Trophoblast cell (in vitro differentiated cells and primary cell): ENCODE results near the gene DENND1A.

Experiments used
- DNase-seq, 2 donors: peaks; one replicate each; pipeline ENCODE4 v3.0.0-alpha.2; 2016
- H2AFZ ChIP-seq: 2 replicates; pipeline ENCODE4 v1.6.1; 2013; ENCODE audit warnings: low read length, moderate library complexity, mild to moderate bottlenecking; ENCODE audit not compliant: insufficient read depth, poor library complexity
- H2AK5ac ChIP-seq: 2 replicates; pipeline ENCODE4 v1.6.1; 2013; ENCODE audit warnings: mild to moderate bottlenecking, low read length
- H2BK120ac ChIP-seq: 2 replicates; pipeline ENCODE4 v1.6.1; 2013; ENCODE audit warnings: low read length, mild to moderate bottlenecking, moderate library complexity; ENCODE audit not compliant: insufficient read depth, poor library complexity
- H2BK12ac ChIP-seq: 2 replicates; pipeline ENCODE4 v1.6.1; 2013; ENCODE audit warnings: mild to moderate bottlenecking, low read length, moderate library complexity
- H2BK5ac ChIP-seq: 2 replicates; pipeline ENCODE4 v1.6.1; 2013; ENCODE audit warnings: low read length, low read depth, moderate library complexity, mild to moderate bottlenecking; ENCODE audit not compliant: poor library complexity
- H3K14ac ChIP-seq: 2 replicates; pipeline ENCODE4 v1.6.1; 2013; ENCODE audit warnings: mild to moderate bottlenecking, low read length
- H3K18ac ChIP-seq: 2 replicates; pipeline ENCODE4 v1.6.1; 2013; ENCODE audit warnings: mild to moderate bottlenecking, low read length
- H3K23ac ChIP-seq: 2 replicates; pipeline ENCODE4 v1.6.1; 2013; ENCODE audit warnings: low read length
- H3K27ac ChIP-seq: 2 replicates; pipeline ENCODE4 v1.5.1; 2013; ENCODE audit warnings: low read depth, mild to moderate bottlenecking, inconsistent platforms, low read length, moderate library complexity
- H3K27me3 ChIP-seq: 2 replicates; pipeline ENCODE4 v1.6.1; 2013; ENCODE audit warnings: inconsistent platforms, mild to moderate bottlenecking, low read length, moderate library complexity; ENCODE audit not compliant: insufficient read depth
- H3K36me3 ChIP-seq, 2 experiments: 1 replicate in 1 of 2; 2 replicates in 1 of 2; pipeline ENCODE4 v1.6.1; 2013; ENCODE audit warnings: low read length in 2 of 2, mild to moderate bottlenecking in 2 of 2, moderate library complexity in 1 of 2; ENCODE audit not compliant: insufficient read depth in 2 of 2, control insufficient read depth in 1 of 2
- H3K4ac ChIP-seq: 2 replicates; pipeline ENCODE4 v1.6.1; 2013; ENCODE audit warnings: low read depth, mild to moderate bottlenecking, low read length, moderate library complexity
- H3K4me1 ChIP-seq, 2 experiments: 1 replicate in 1 of 2; 2 replicates in 1 of 2; pipeline ENCODE4 v1.6.1; 2013; ENCODE audit warnings: low read length in 2 of 2, mild to moderate bottlenecking in 2 of 2, moderate library complexity in 1 of 2; ENCODE audit not compliant: insufficient read depth in 2 of 2, control insufficient read depth in 1 of 2
- H3K4me2 ChIP-seq: 2 replicates; pipeline ENCODE4 v1.6.1; 2013; ENCODE audit warnings: inconsistent platforms, mild to moderate bottlenecking, low read length, moderate library complexity
- H3K4me3 ChIP-seq: 2 replicates; pipeline ENCODE4 v1.5.1; 2013; ENCODE audit warnings: mild to moderate bottlenecking, low read depth, low read length, inconsistent platforms
- H3K79me1 ChIP-seq: one replicate; pipeline ENCODE4 v1.6.1; 2013; ENCODE audit warnings: low read length
- H3K79me2 ChIP-seq: 2 replicates; pipeline ENCODE4 v1.6.1; 2013; ENCODE audit warnings: low read length, mild to moderate bottlenecking; ENCODE audit not compliant: control insufficient read depth, insufficient read depth, poor library complexity
- H3K9ac ChIP-seq: 2 replicates; pipeline ENCODE4 v1.6.1; 2013; ENCODE audit warnings: mild to moderate bottlenecking, low read length
- H3K9me3 ChIP-seq: 2 replicates; pipeline ENCODE4 v1.6.1; 2013; ENCODE audit warnings: low read depth, mild to moderate bottlenecking, control low read depth, inconsistent platforms, low read length; ENCODE audit not compliant: insufficient read depth
- H4K12ac ChIP-seq: 2 replicates; pipeline ENCODE4 v1.6.1; 2013; ENCODE audit warnings: low read depth, mild to moderate bottlenecking, low read length, moderate library complexity
- H4K8ac ChIP-seq: 2 replicates; pipeline ENCODE4 v1.6.1; 2013; ENCODE audit warnings: low read depth, mild to moderate bottlenecking, low read length, moderate library complexity
- H4K91ac ChIP-seq: one replicate; pipeline ENCODE4 v1.6.1; 2013; ENCODE audit warnings: low read depth, mild to moderate bottlenecking, low read length, moderate library complexity
- WGBS: extraction: QIAGEN DNeasy Blood & Tissue Kit; methylation state at CpG from one replicate; pipeline ENCODE4 v1.1.7; 2013; ENCODE audit warnings: missing lambda C conversion rate; ENCODE audit not compliant: insufficient read length, insufficient coverage; ENCODE audit errors: extremely low coverage; 5-methylcytosine and 5-hydroxymethylcytosine counted together

DENND1A gene

DNA sequence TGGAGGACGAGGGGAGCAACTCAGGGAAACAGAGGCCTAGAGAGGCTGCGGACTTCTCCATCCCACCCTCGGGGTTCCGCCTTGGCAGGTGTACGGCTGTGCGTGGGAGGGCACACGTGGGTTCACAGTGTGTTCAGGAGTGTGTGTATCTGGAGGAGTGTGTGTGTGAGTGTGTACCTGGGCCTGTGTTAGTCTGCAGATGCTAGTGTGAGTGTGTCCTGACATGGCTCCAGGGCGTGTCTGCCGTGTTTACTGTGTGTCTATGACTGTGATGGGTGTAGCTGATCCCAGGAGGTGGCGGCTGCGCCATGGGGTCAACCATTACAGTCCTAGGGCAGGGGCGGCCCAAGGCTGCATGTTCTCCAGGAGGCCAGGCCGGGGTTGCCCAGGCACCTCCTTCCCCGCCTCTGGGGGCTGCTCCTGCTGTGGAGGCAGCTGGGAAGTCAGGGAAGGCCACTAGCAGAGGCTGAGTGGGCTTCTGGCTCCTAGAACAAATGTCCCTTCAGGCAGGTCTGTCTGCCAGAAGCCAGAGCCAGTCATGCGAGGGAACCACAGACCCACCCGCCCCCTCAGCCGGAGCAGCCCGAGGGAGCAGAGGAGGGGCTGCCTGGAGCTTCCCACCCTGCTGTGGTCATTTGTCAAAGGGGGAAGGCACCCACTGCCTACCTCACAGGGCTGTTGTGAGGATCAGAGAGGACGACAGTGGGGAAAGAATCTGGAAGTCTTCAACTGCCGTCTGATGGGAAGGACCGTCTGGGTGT, 552.5 kb downstream of the DENND1A start:
- Histone ChIP-seq H3K14ac (peak overlapping the region; percentile 87), H3K4me1 (peaks cover 53 to 65% of the 10 kb centered on the region in 2 experiments), H4K91ac (peak overlapping the region; percentile 87), H3K4ac (peak overlapping the region; percentile 16), H2BK120ac (peak overlapping the region; percentile 67), H3K36me3 (peaks cover 2 to 4% of the 10 kb centered on the region in 2 experiments), H2BK5ac (peak overlapping the region; percentile 42), H3K27ac (peak overlapping the region; percentile 92), H3K27me3 (peaks cover 2% of the 10 kb centered on the region), H3K18ac (peak overlapping the region; percentile 64), H3K4me2 (peak overlapping the region; percentile 7), H3K79me2 (peaks cover 5% of the 10 kb centered on the region), H3K4me3 (no peak overlapping the region), H4K8ac (no peak overlapping the region), H2AK5ac (peak overlapping the region; percentile 30), H3K9ac (no peak overlapping the region), H3K79me1 (peaks cover 42% of the 10 kb centered on the region), H4K12ac (no peak overlapping the region), H2AFZ (no peak overlapping the region), H2BK12ac (peak overlapping the region; percentile 58), H3K9me3 (no peaks in the 10 kb centered on the region), H3K23ac (no peak overlapping the region)
- WGBS, result no CpG with 5 or more reads among the region's 21 CpGs
- no peak for DNase-seq

DNA sequence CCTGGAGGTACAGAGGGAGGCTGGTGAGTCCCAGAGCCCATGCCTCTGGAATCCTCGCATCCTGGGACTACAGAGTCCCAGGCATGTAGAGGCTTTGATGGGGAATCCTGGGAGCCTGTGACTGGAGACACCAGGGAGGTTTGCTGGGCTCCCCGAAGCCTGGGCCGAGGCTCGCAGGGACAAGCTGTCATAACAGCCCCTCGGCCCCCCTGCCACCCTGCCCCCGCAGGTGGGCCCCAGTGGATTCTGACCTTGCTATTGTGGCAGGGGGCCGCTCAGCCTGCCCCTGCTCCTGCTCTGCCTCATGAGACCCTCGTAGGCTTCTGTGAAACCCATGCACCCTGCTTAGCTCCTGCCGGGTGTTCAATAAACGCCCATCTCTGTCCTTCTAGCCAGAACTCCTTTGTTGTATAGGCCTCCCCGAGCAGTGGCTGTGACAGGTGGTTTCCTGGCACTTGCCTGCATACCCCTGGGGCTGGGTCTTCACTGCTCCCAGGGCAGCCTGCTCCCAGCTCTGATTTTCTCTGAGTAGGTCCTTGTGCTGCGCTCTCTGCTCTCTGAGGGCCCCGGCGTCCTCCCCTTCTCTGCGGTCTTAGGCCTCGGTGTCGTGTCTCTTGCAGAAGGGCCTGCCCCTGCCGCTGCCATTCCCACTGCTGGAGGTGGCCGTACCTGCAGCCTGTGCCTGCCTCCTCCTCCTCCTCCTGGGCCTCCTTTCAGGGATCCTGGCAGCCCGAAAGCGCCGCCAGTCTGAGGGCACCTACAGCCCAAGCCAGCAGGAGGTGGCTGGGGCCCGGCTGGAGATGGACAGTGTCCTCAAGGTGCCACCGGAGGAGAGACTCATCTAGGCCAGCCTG, 553.5 kb downstream of the DENND1A start:
- H3K4ac ChIP-seq, result peak overlapping the region; percentile 59
- peak overlapping the region; percentile 87 for H4K91ac ChIP-seq
- H3K9me3 ChIP-seq, result peaks cover 3% of the 10 kb centered on the region
- DNase-seq, result no peak
- H2BK120ac ChIP-seq, result peak overlapping the region; percentile 67
- peak overlapping the region; percentile 13 for H3K4me2 ChIP-seq
- H3K79me2 ChIP-seq, result peaks cover 5% of the 10 kb centered on the region
- H3K14ac ChIP-seq, result peak overlapping the region; percentile 87
- peaks cover 4 to 7% of the 10 kb centered on the region in 2 experiments for H3K36me3 ChIP-seq
- H4K8ac ChIP-seq, result no peak overlapping the region
- H3K4me1 ChIP-seq, result peaks cover 53 to 65% of the 10 kb centered on the region in 2 experiments
- peak overlapping the region; percentile 58 for H2BK12ac ChIP-seq
- no peak overlapping the region for H4K12ac ChIP-seq
- H3K9ac ChIP-seq, result no peak overlapping the region
- whole genome bisulfite sequencing, result no CpG with 5 or more reads among the region's 24 CpGs
- H2AFZ ChIP-seq, result no peak overlapping the region
- H3K18ac ChIP-seq, result peak overlapping the region; percentile 64
- H2BK5ac ChIP-seq, result peak overlapping the region; percentile 42
- H3K79me1 ChIP-seq, result peaks cover 42% of the 10 kb centered on the region
- no peak overlapping the region for H3K23ac ChIP-seq
- peak overlapping the region; percentile 91 for H2AK5ac ChIP-seq
- H3K27me3 ChIP-seq, result peaks cover 2% of the 10 kb centered on the region
- no peak overlapping the region for H3K4me3 ChIP-seq
- peak overlapping the region; percentile 92 for H3K27ac ChIP-seq

DNA sequence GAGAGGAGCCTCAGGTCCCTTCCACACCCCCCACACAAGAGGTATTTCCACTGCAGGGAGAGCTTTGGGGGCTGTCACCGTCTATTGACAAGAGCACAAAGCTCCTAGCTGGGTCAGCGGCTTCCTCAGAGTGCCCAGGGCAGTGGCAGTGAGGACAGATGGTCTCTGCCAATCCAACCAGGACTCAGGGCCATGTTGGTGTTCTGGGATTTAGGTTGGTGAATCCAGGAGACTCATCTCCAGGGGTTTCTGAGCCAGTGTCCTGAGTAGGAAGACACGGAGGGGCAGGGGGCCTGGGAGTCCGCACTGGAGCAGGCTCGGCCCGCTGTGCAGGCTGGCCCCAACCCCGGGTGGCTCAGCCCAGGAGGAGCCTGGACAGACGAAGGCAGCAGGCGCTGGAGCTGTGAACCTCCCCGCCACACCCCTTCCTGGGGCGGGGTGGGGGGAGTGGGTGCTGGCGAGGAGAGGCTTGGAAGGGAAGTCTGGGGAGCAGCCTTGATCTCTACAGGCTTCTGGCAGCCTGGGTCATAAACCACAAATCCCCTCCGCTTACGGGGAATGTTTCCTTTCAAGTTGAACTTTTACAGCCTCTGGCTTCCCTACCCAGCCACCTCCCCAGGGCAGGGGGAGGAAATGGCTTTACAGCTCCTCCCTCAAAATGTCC, 554.3 kb downstream of the DENND1A start:
- no CpG with 5 or more reads among the region's 14 CpGs for WGBS
- Histone ChIP-seq H3K18ac (peak overlapping the region; percentile 22), H3K79me1 (peaks cover 40% of the 10 kb centered on the region), H3K36me3 (peaks cover 6 to 14% of the 10 kb centered on the region in 2 experiments), H2BK120ac (peak overlapping the region; percentile 49), H3K9ac (no peak overlapping the region), H3K27ac (peak overlapping the region; percentile 92), H3K4me1 (peaks cover 50 to 65% of the 10 kb centered on the region in 2 experiments), H3K4me3 (no peak overlapping the region), H3K4me2 (peak overlapping the region; percentile 15), H3K14ac (peak overlapping the region; percentile 34), H3K4ac (peak overlapping the region; percentile 67), H2AFZ (no peak overlapping the region), H2BK5ac (peak overlapping the region; percentile 87), H4K91ac (peak overlapping the region; percentile 69), H4K8ac (peak overlapping the region; percentile 71), H2BK12ac (peak overlapping the region; percentile 14), H3K79me2 (peaks cover 5% of the 10 kb centered on the region), H3K23ac (no peak overlapping the region), H4K12ac (peak overlapping the region; percentile 35), H2AK5ac (peak overlapping the region; percentile 37), H3K9me3 (peaks cover 5% of the 10 kb centered on the region), H3K27me3 (peaks cover 2% of the 10 kb centered on the region)
- DNase-seq, result no peak

DNA sequence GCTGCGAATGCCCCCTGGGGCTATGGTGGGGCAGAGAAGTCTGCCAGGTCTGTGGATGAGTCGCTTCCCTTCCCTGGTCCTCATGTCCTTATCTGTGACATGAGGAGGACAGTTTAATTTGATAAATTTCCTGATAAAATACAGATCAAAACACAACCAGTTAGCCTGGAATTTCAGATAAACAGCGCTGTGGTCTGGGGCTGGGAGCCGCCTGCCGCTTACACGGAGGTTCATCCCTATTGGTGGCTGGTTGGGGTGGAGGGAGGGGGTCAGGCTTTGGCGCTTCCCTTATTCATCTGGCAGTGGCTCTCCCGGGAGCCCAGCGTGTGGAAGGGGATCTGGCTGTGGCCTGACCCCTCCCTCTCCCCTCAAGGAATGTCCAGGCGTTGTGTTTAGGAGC, 556.0 kb downstream of the DENND1A start:
- peak overlapping the region; percentile 7 for H3K4me2 ChIP-seq
- no peak overlapping the region for H3K9ac ChIP-seq
- peak overlapping the region; percentile 12 for H2BK12ac ChIP-seq
- no peak overlapping the region for H3K23ac ChIP-seq
- peaks cover 46 to 59% of the 10 kb centered on the region in 2 experiments for H3K4me1 ChIP-seq
- H2AK5ac ChIP-seq, result no peak overlapping the region
- peak overlapping the region; percentile 4 for H2BK120ac ChIP-seq
- H3K36me3 ChIP-seq, result peaks cover 11 to 13% of the 10 kb centered on the region in 2 experiments
- H4K12ac ChIP-seq, result no peak overlapping the region
- H3K4me3 ChIP-seq, result peak overlapping the region; percentile 2
- H3K4ac ChIP-seq, result no peak overlapping the region
- DNase-seq, result no peak
- H3K79me1 ChIP-seq, result peaks cover 38% of the 10 kb centered on the region
- peaks cover 8% of the 10 kb centered on the region for H3K9me3 ChIP-seq
- H3K18ac ChIP-seq, result peak overlapping the region; percentile 4
- H3K79me2 ChIP-seq, result peaks cover 5% of the 10 kb centered on the region
- H3K14ac ChIP-seq, result no peak overlapping the region
- WGBS, result no CpG with 5 or more reads among the region's 10 CpGs
- H3K27ac ChIP-seq, result peak overlapping the region; percentile 30
- H4K91ac ChIP-seq, result peak overlapping the region; percentile 69
- H3K27me3 ChIP-seq, result peaks cover 2% of the 10 kb centered on the region
- H4K8ac ChIP-seq, result no peak overlapping the region
- no peak overlapping the region for H2AFZ ChIP-seq
- H2BK5ac ChIP-seq, result no peak overlapping the region
